Measurements from ENCODE around the gene TMC5. TPM values are rescaled to one million over a fixed set of nuclear protein-coding genes. Genes with fewer than 3 reads are reported as not detected.

The TMC5 gene
- total RNA-seq, 1 donor, result 0.10 TPM

Other genes with a start within 250 kb of the TMC5 start
- 0.52 TPM for gene SYT17, start 249.6 kb upstream of the TMC5 start, total RNA-seq
- not detected for gene CLEC19A, start 132.2 kb upstream of the TMC5 start, total RNA-seq
- 53.1 TPM for gene GDE1, start 104.2 kb downstream of the TMC5 start, total RNA-seq
- gene CCP110, start 106.1 kb downstream of the TMC5 start, total RNA-seq, result 12.9 TPM
- gene VPS35L, start 137.8 kb downstream of the TMC5 start, total RNA-seq, result 29.4 TPM

All from mononuclear cell (primary cell).